ENCODE measurements around the gene TUBB2A.

- TF ChIP-seq EP300 (IDR thresholded peaks at IDR 0.05) (no peak), CTCF (IDR thresholded peaks at IDR 0.05) (no peak), POLR2A (IDR thresholded peaks at IDR 0.05) (no peak)
Measured at GRCh38 chr6:3144571-3144970, 12.8 kb downstream of the TUBB2A start.

Data from tibial nerve (tissue), 4 donors.